Transverse colon (tissue), 4 donors: ENCODE measurements around the gene WWOX. TPM values are rescaled to one million over a fixed set of nuclear protein-coding genes. Genes with fewer than 3 reads are reported as not detected.

Source experiments
- DNase-seq: peaks from one replicate; pipeline ENCODE4 v3.0.0-alpha.2; 2019
- H3K27ac ChIP-seq, 4 donors: fragments of 200-600 bp; sonication (generic); 2 replicates each; pipeline ENCODE4 v1.5.1; 2016 to 2018; ENCODE audit warnings: inconsistent platforms in 4 of 4
- H3K27me3 ChIP-seq: fragments of 200-600 bp; sonication (generic); 2 replicates; pipeline ENCODE4 v1.5.1; 2017; ENCODE audit warnings: inconsistent platforms
- H3K36me3 ChIP-seq, 4 donors: fragments of 200-600 bp; sonication (generic); 2 replicates each; pipeline ENCODE4 v1.5.1; 2017 to 2019; ENCODE audit warnings: inconsistent platforms in 4 of 4
- H3K4me1 ChIP-seq, 4 donors: fragments of 200-600 bp; sonication (generic); 2 replicates each; pipeline ENCODE4 v1.5.1; 2017 to 2020; ENCODE audit warnings: inconsistent platforms in 4 of 4
- H3K4me3 ChIP-seq, 4 donors: fragments of 200-600 bp; sonication (generic); 1 replicate in 1 of 4; 2 replicates in 3 of 4; pipeline versions ENCODE4 v1.5.1 to v1.6.1; 2017 to 2019; ENCODE audit warnings: inconsistent platforms in 4 of 4
- H3K9me3 ChIP-seq, 2 donors: fragments of 200-600 bp; sonication (generic); 2 replicates each; pipeline ENCODE4 v1.5.1; 2017 to 2019; ENCODE audit warnings: inconsistent platforms in 2 of 2
- CTCF ChIP-seq, 5 experiments: fragments of 200-600 bp in 3 of 5; fragments of 450-650 bp in 2 of 5; sonication (generic) in 3 of 5; IDR thresholded peaks; 1 replicate in 2 of 5; 2 replicates in 3 of 5; pipeline ENCODE4 v1.5.1; 2016 to 2017; ENCODE audit warnings: antibody characterized with exemption in 5 of 5, inconsistent platforms in 3 of 5, mild to moderate bottlenecking in 2 of 5, moderate library complexity in 1 of 5
- EP300 ChIP-seq: sonication (generic); formaldehyde crosslinking; IDR thresholded peaks from one replicate; pipeline ENCODE4 v1.6.1; 2017; ENCODE audit warnings: antibody characterized with exemption, low read depth
- POLR2A ChIP-seq: fragments of 450-650 bp; IDR thresholded peaks from one replicate; pipeline ENCODE4 v1.6.1; 2016; ENCODE audit warnings: antibody characterized with exemption, mild to moderate bottlenecking, moderate library complexity
- POLR2AphosphoS5 ChIP-seq, 3 donors: sonication (generic); formaldehyde crosslinking; IDR thresholded peaks; one replicate each; pipeline ENCODE4 v1.6.1; 2016; ENCODE audit warnings: antibody characterized with exemption in 3 of 3
- WGBS, 2 donors: methylation state at CpG; one replicate each; pipeline ENCODE4 v1.1.5; 2018; ENCODE audit warnings: low coverage in 1 of 2; 5-methylcytosine and 5-hydroxymethylcytosine counted together
- in situ Hi-C, 4 donors: fragments of 200-750 bp; cut with MboI; loops; one replicate each; pipeline versions ENCODE4 v1.15.0 to v1.15.1; 2017; ENCODE audit warnings: low sequenced_read_pairs in 3 of 4, low pct_ligation_motif_present in 1 of 4, low pct_unique_long_range_greater_than_20kb in 1 of 4
- intact Hi-C: fragments of 100-400 bp; cut with DNase I; formaldehyde crosslinking; loops from one replicate; pipeline ENCODE4 v1.15.1; 2023; ENCODE audit warnings: low total_unique reads
- total RNA-seq, 4 donors: library from RNA; depleted of rRNA; stranded (reverse); fragments of >200 nt; gene quantifications; one replicate each; pipeline ENCODE4 v1.1.0, GENCODE V29; 2016

Gene WWOX
- total RNA-seq, 4 donors from 2014 or later: 11.2 to 53.8 (median 24.8) TPM

- no peaks in the 10 kb centered on the region for H3K4me1 ChIP-seq
- in situ Hi-C loops (no loop called here), intact Hi-C loops (no loop called here)
- H3K36me3 ChIP-seq: no peaks in the 10 kb centered on the region
- TF ChIP-seq POLR2A: no peak
- TF ChIP-seq CTCF (IDR thresholded peaks at IDR 0.05): no peak
- TF ChIP-seq EP300: no peak
- no peak for TF ChIP-seq POLR2AphosphoS5 (IDR thresholded peaks at IDR 0.05)
- no peaks in the 10 kb centered on the region for H3K27me3 ChIP-seq
- no peak for DNase-seq
- 90 to 94% methylated on average over 6 of the region's 6 CpGs for WGBS, 2 donors
- no peaks in the 10 kb centered on the region for H3K9me3 ChIP-seq
- no peak overlapping the region for H3K27ac ChIP-seq
- H3K4me3 ChIP-seq: no peak overlapping the region
These were observed 855.8 kb downstream of the WWOX start for GRCh38 chr16:78955206-78955605.

- DNase-seq: no peak
- H3K36me3 ChIP-seq: no peaks in the 10 kb centered on the region
- TF ChIP-seq EP300: no peak
- TF ChIP-seq CTCF (IDR thresholded peaks at IDR 0.05): no peak
- no peak for TF ChIP-seq POLR2AphosphoS5 (IDR thresholded peaks at IDR 0.05)
- TF ChIP-seq POLR2A: no peak
- in situ Hi-C loops (no loop called here), intact Hi-C loops (no loop called here)
- H3K9me3 ChIP-seq: no peaks in the 10 kb centered on the region
- H3K4me3 ChIP-seq: no peak overlapping the region
- H3K27ac ChIP-seq: no peak overlapping the region
- H3K27me3 ChIP-seq: no peaks in the 10 kb centered on the region
- WGBS, 2 donors: 90 to 91% methylated on average over 8 of the region's 8 CpGs
- H3K4me1 ChIP-seq: no peaks in the 10 kb centered on the region
These were observed 857.4 kb downstream of the WWOX start for GRCh38 chr16:78956859-78957258.

GRCh38 chr16:78957317-78958100, 858.1 kb downstream of the WWOX start:
- Histone ChIP-seq H3K36me3 (no peaks in the 10 kb centered on the region), H3K27me3 (no peaks in the 10 kb centered on the region), H3K27ac (no peak overlapping the region), H3K4me3 (no peak overlapping the region), H3K9me3 (no peaks in the 10 kb centered on the region), H3K4me1 (no peaks in the 10 kb centered on the region)
- intact Hi-C loops (no loop called here), in situ Hi-C loops (no loop called here)
- DNase-seq: no peak
- TF ChIP-seq EP300: no peak
- TF ChIP-seq POLR2AphosphoS5 (IDR thresholded peaks at IDR 0.05): no peak
- no peak for TF ChIP-seq CTCF (IDR thresholded peaks at IDR 0.05)
- no peak for TF ChIP-seq POLR2A
- WGBS, 2 donors: 72 to 92% methylated on average over 5 to 15 of the region's 15 CpGs

GRCh38 chr16:78961464-78961863, 862.0 kb downstream of the WWOX start:
- TF ChIP-seq EP300 (no peak), POLR2AphosphoS5 (IDR thresholded peaks at IDR 0.05) (no peak), POLR2A (no peak), CTCF (IDR thresholded peaks at IDR 0.05) (no peak)
- 51 to 78% methylated on average over 2 of the region's 2 CpGs for WGBS, 2 donors
- in situ Hi-C loops: no loop called here

More at GRCh38 chr16:78961464-78961863, 862.0 kb downstream of the WWOX start:
- no peak for DNase-seq
- Histone ChIP-seq H3K27ac (no peak overlapping the region), H3K27me3 (no peaks in the 10 kb centered on the region), H3K36me3 (no peaks in the 10 kb centered on the region), H3K4me1 (no peaks in the 10 kb centered on the region), H3K9me3 (no peaks in the 10 kb centered on the region), H3K4me3 (no peak overlapping the region)
- intact Hi-C loops: no loop called here
